Common myeloid progenitor, CD34-positive (primary cell): ENCODE measurements around the gene RAPGEF2.

Experiments used
- CTCF ChIA-PET: fragments of 350-600 bp; sonication (Branson Sonifier 250); formaldehyde crosslinking; loops from one replicate; lab custom pipeline; 2021; ENCODE audit warnings: antibody characterized with exemption; lab: Charles Lee
- POLR2A ChIA-PET: fragments of 350-600 bp; sonication (Branson Sonifier 250); formaldehyde crosslinking; loops from one replicate; lab custom pipeline; 2021; ENCODE audit warnings: antibody characterized with exemption; lab: Charles Lee
- DNase-seq, 3 donors: peaks; one replicate each; pipeline versions ENCODE4 v3.0.0 to v3.0.0-alpha.2; 2013
- H3K27ac ChIP-seq, 2 experiments: 1 replicate in 1 of 2; 2 replicates in 1 of 2; pipeline ENCODE4 v1.7.0; 2013; ENCODE audit warnings: inconsistent platforms in 2 of 2, low read length in 2 of 2, mild to moderate bottlenecking in 2 of 2, low read depth in 1 of 2, moderate library complexity in 1 of 2; ENCODE audit not compliant: severe bottlenecking in 2 of 2, insufficient read depth in 1 of 2, poor library complexity in 1 of 2
- H3K27me3 ChIP-seq, 5 experiments: replicated peaks in 2 of 5; 1 replicate in 3 of 5; 2 replicates in 2 of 5; pipeline versions ENCODE4 v1.6.1 to v1.7.0; 2013; ENCODE audit warnings: low read length in 4 of 5, mild to moderate bottlenecking in 2 of 5, moderate library complexity in 2 of 5, inconsistent platforms in 1 of 5; ENCODE audit not compliant: insufficient read depth in 5 of 5, control insufficient read depth in 4 of 5
- H3K36me3 ChIP-seq, 4 experiments: 1 replicate in 2 of 4; 2 replicates in 2 of 4; pipeline versions ENCODE4 v1.6.1 to v1.7.0; 2013; ENCODE audit warnings: low read length in 3 of 4, control low read depth in 1 of 4, mild to moderate bottlenecking in 1 of 4; ENCODE audit not compliant: control insufficient read depth in 4 of 4, insufficient read depth in 4 of 4
- H3K4me1 ChIP-seq, 4 experiments: 1 replicate in 3 of 4; 2 replicates in 1 of 4; pipeline versions ENCODE4 v1.6.1 to v1.7.1; 2013; ENCODE audit warnings: low read length in 3 of 4, mild to moderate bottlenecking in 3 of 4, control low read depth in 1 of 4, inconsistent platforms in 1 of 4, moderate library complexity in 1 of 4; ENCODE audit not compliant: control insufficient read depth in 4 of 4, insufficient read depth in 4 of 4; ENCODE audit errors: control extremely low read depth in 1 of 4
- H3K4me3 ChIP-seq, 7 experiments: 1 replicate in 4 of 7; 2 replicates in 3 of 7; pipeline versions ENCODE4 v1.5.1 to v1.7.0; 2013; ENCODE audit warnings: mild to moderate bottlenecking in 7 of 7, low read length in 6 of 7, moderate library complexity in 6 of 7, inconsistent platforms in 2 of 7, low read depth in 2 of 7, control low read depth in 1 of 7; ENCODE audit not compliant: insufficient read depth in 4 of 7, control insufficient read depth in 1 of 7; ENCODE audit errors: extremely low read depth in 1 of 7
- H3K9me3 ChIP-seq, 5 experiments: 1 replicate in 4 of 5; 2 replicates in 1 of 5; pipeline versions ENCODE4 v1.6.1 to v1.7.1; 2013; ENCODE audit warnings: low read length in 4 of 5, mild to moderate bottlenecking in 2 of 5, inconsistent platforms in 1 of 5, low read depth in 1 of 5, moderate library complexity in 1 of 5; ENCODE audit not compliant: control insufficient read depth in 4 of 5, insufficient read depth in 2 of 5; ENCODE audit errors: control extremely low read depth in 1 of 5
- whole genome bisulfite sequencing: methylation state at CpG from one replicate; pipeline ENCODE4 v1.1.5; 2013; ENCODE audit not compliant: insufficient coverage; 5-methylcytosine and 5-hydroxymethylcytosine counted together

The RAPGEF2 gene

GRCh38 chr4:159297091-159297490 is 194.2 kb downstream of the RAPGEF2 start:
- Histone ChIP-seq H3K9me3 (no peaks in the 10 kb centered on the region), H3K27ac (no peak overlapping the region), H3K4me3 (no peak overlapping the region), H3K4me1 (peaks cover 0 to 12% (median 0%) of the 10 kb centered on the region in 4 experiments), H3K27me3 (no peaks in the 10 kb centered on the region), H3K36me3 (peaks cover 0 to 2% (median 0%) of the 10 kb centered on the region in 4 experiments)
- peak in 1 of 3 donors; percentile 15 for DNase-seq
- ChIA-PET POLR2A (no interaction called here), CTCF (interaction anchor here (0.6 to 1.3 kb wide), 4 partner anchors 9 to 94 kb away, joined by 3 to 4 read pairs (median 3); no protein-coding TSS in a partner anchor)
- WGBS: no CpG with 5 or more reads among the region's 4 CpGs

GRCh38 chr4:159298502-159298901 is 195.6 kb downstream of the RAPGEF2 start:
- peak in 2 of 3 donors; percentile 7 to 23 for DNase-seq
- POLR2A ChIA-PET: no interaction called here
- Histone ChIP-seq H3K27me3 (no peaks in the 10 kb centered on the region), H3K4me3 (peak overlapping the region in 1 of 7 experiments; percentile 12), H3K4me1 (peaks cover 0 to 12% (median 0%) of the 10 kb centered on the region in 4 experiments), H3K36me3 (no peaks in the 10 kb centered on the region), H3K9me3 (no peaks in the 10 kb centered on the region), H3K27ac (no peak overlapping the region)
- whole genome bisulfite sequencing: 73% methylated on average over 3 of the region's 4 CpGs
- CTCF ChIA-PET: interaction anchor here (0.9 to 1.3 kb wide), 3 partner anchors 8 to 71 kb away, joined by 3 read pairs; no protein-coding TSS in a partner anchor

- POLR2A ChIA-PET: no interaction called here
- peaks cover 0 to 3% (median 0%) of the 10 kb centered on the region in 4 experiments for H3K4me1 ChIP-seq
- H3K36me3 ChIP-seq: peaks cover under 1 to 20% (median 8%) of the 10 kb centered on the region in 4 experiments
- 100% methylated on average over 3 of the region's 4 CpGs for WGBS
- H3K4me3 ChIP-seq: no peak overlapping the region
- CTCF ChIA-PET: interaction anchor here (0.9 to 1.3 kb wide), 2 partner anchors 10 to 22 kb away, joined by 3 read pairs; no protein-coding TSS in a partner anchor
- no peaks in the 10 kb centered on the region for H3K27me3 ChIP-seq
- H3K27ac ChIP-seq: no peak overlapping the region
- H3K9me3 ChIP-seq: peaks cover 0 to 4% (median 2%) of the 10 kb centered on the region in 5 experiments
- DNase-seq: no peak
These were observed 200.6 kb downstream of the RAPGEF2 start for GRCh38 chr4:159303435-159303834.

GRCh38 chr4:159305129-159305528 is 202.2 kb downstream of the RAPGEF2 start:
- Histone ChIP-seq H3K4me1 (no peaks in the 10 kb centered on the region), H3K27ac (no peak overlapping the region), H3K4me3 (no peak overlapping the region), H3K27me3 (no peaks in the 10 kb centered on the region), H3K9me3 (peaks cover 0 to 4% (median 2%) of the 10 kb centered on the region in 5 experiments), H3K36me3 (peaks cover 2 to 20% (median 8%) of the 10 kb centered on the region in 4 experiments)
- DNase-seq: peak in 2 of 3 donors; percentile 21 to 59
- WGBS: no CpG with 5 or more reads among the region's 2 CpGs
- ChIA-PET CTCF (no interaction called here), POLR2A (no interaction called here)

GRCh38 chr4:159307929-159308328 is 205.1 kb downstream of the RAPGEF2 start:
- 100% methylated on average over 2 of the region's 2 CpGs for WGBS
- no peaks in the 10 kb centered on the region for H3K27me3 ChIP-seq
- H3K9me3 ChIP-seq: peaks cover 0 to 4% (median 2%) of the 10 kb centered on the region in 5 experiments
- DNase-seq: no peak
- H3K27ac ChIP-seq: no peak overlapping the region
- H3K4me1 ChIP-seq: peaks cover 0 to 12% (median 0%) of the 10 kb centered on the region in 4 experiments
- POLR2A ChIA-PET: no interaction called here
- H3K36me3 ChIP-seq: peaks cover 2 to 20% (median 8%) of the 10 kb centered on the region in 4 experiments
- CTCF ChIA-PET: interaction anchor here (1.9 kb wide), 1 partner anchor 10 kb away, joined by 5 read pairs; no protein-coding TSS in a partner anchor
- no peak overlapping the region for H3K4me3 ChIP-seq

- Histone ChIP-seq H3K27ac (no peak overlapping the region), H3K9me3 (peaks cover 0 to 4% (median 2%) of the 10 kb centered on the region in 5 experiments), H3K4me3 (no peak overlapping the region), H3K36me3 (peaks cover 2 to 20% (median 8%) of the 10 kb centered on the region in 4 experiments), H3K4me1 (peaks cover 0 to 12% (median 0%) of the 10 kb centered on the region in 4 experiments), H3K27me3 (no peaks in the 10 kb centered on the region)
- POLR2A ChIA-PET: no interaction called here
- CTCF ChIA-PET: interaction anchor here (1.9 to 2.1 kb wide), 2 partner anchors 8 to 10 kb away, joined by 5 to 6 read pairs; no protein-coding TSS in a partner anchor
- DNase-seq: no peak
- 85% methylated on average over 4 of the region's 4 CpGs for WGBS
These were observed 205.9 kb downstream of the RAPGEF2 start for GRCh38 chr4:159308566-159309340.

GRCh38 chr4:159312236-159312635 is 209.4 kb downstream of the RAPGEF2 start:
- H3K36me3 ChIP-seq: peaks cover 5 to 29% (median 14%) of the 10 kb centered on the region in 4 experiments
- H3K9me3 ChIP-seq: no peaks in the 10 kb centered on the region
- no peaks in the 10 kb centered on the region for H3K27me3 ChIP-seq
- H3K27ac ChIP-seq: no peak overlapping the region
- H3K4me3 ChIP-seq: no peak overlapping the region
- POLR2A ChIA-PET: no interaction called here
- CTCF ChIA-PET: no interaction called here
- DNase-seq: peak in 2 of 3 donors; percentile 18 to 54
- H3K4me1 ChIP-seq: peaks cover 0 to 12% (median 0%) of the 10 kb centered on the region in 4 experiments
